Activated CD8-positive, alpha-beta memory T cell treated with anti-CD3 and anti-CD28 coated beads, Interleukin-2, amount 50 U/mL, for 1 hour (primary cell): ENCODE results near the gene RAB33B.
"Not testable (repeated sequence)": the region's sequence is repeated elsewhere in the genome, so short reads cannot be mapped to it uniquely, and the experiment has no call there.

Experiments
- DNase-seq: peaks from one replicate; pipeline ENCODE4 v3.0.0-alpha.2; 2020; ENCODE audit errors: extremely low read depth

The RAB33B gene

DNA sequence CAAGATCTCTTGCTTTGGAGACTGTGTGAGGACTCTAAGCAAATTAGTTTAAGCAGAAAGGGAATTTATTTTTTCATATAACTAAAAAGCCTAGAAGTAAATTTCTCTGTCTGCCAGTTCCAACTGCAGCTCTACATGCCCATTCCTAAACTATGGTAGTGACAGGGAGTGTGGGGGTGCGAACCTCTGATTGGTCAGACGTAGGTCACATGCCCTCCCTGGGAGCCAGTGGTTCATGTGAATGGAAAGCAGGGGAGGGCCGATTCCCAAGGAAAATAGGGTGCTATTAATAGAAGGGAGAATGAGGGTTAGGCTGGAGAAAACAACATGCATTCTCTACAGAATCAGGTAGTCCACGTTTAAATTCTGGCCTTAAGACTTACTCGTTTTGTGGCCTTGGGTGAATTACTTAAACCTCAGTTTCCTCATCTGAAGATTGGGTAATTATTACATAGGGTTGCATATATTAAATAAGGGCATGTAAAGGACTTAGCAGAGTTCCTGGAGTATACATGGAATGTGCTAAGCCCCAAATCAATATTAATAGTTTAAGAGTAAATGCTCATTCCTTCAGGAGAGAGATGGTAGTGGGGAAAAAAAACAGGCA, 7.2 kb downstream of the RAB33B start:
- DNase-seq: no peak

DNA sequence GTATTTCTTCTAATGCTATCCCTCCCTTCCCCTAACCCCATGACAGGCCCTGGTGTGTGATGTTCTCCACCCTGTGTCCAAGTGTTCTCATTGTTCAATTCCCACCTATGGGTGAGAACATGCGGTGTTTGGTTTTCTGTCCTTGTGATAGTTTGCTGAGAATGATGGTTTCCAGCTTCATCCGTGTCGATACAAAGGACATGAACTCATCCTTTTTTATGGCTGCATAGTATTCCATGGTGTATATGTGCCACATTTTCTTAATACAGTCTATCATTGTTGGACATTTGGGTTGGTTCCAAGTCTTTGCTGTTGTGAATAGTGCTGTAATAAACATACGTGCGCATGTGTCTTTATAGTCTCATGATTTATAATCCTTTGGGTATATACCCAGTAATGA, 10.6 kb downstream of the RAB33B start:
- not testable (repeated sequence) for DNase-seq

DNA sequence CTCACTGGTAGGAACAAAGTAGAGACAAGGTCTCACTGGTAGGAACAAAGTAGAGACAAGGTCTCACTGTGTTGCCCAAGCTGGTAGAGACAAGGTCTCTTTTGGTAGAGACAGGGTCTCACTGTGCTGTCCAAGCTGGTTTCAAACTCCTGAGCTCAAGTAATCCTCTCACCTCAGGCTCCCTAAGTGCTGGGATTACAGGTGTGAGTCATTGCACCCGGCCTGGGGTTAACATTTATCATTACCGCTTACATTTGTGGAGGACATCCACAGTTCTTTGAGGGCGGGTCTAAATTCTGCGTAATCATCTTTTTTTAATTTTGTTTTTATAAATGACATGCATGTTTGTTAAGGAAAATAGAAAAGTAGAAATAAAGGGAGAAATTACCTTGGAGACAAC, 12.0 kb downstream of the RAB33B start:
- no peak for DNase-seq

DNA sequence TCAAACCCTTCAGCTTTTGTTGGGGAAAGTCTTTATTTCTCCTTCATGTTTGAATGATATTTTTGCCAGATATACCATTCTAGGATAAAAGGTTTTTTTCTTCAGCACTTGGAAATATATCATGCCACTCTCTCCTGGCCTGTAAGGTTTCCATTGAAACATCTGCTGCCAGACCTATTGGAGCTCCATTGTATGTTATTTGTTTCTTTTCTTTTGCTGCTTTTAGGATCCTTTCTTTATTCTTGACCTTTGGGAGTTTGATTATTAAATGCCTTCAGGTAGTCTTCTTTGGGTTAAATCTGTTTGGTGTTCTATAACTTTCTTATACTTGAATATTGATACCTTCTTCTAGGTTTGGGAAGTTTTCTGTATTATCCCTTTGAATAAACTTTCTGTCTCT, 14.8 kb downstream of the RAB33B start:
- not testable (repeated sequence) for DNase-seq

DNA sequence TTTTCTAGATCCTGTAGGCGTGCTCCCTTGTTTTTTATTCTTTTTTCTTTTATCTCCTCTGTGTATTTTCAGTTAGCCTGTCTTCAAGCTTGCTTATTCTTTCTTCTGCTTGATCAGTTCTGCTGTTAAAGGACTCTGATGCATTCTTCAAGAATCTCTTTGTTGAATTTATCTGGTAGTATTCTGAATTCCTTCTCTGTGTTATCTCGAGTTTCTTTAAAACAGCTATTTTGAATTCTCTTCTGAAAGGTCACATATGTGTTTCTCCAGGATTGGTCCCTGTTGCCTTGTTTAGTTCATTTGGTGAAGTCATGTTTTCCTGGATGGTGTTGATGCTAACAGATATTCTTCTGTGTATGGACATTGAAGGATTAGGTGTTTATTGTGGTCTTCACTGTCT, 15.3 kb downstream of the RAB33B start:
- DNase-seq: no peak

- no peak for DNase-seq
Measured at GRCh38 chr4:139469869-139470268, 15.9 kb downstream of the RAB33B start.

- DNase-seq: no peak
Measured at GRCh38 chr4:139470295-139470694, 16.4 kb downstream of the RAB33B start.

GRCh38 chr4:139470997-139471665, 17.2 kb downstream of the RAB33B start:
- DNase-seq: no peak

DNA sequence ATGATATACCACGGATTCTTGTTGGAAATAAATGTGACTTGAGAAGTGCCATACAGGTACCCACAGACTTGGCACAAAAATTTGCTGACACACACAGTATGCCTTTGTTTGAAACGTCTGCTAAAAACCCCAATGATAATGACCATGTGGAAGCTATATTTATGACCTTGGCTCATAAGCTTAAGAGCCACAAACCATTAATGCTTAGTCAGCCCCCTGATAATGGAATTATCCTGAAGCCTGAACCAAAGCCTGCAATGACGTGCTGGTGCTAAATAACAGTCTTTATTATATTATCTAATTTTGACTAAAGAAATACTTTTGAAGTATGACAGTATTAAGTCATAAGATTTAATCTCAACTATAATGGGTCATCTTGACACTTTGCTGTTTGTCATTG, 18.9 kb downstream of the RAB33B start:
- DNase-seq: no peak

DNA sequence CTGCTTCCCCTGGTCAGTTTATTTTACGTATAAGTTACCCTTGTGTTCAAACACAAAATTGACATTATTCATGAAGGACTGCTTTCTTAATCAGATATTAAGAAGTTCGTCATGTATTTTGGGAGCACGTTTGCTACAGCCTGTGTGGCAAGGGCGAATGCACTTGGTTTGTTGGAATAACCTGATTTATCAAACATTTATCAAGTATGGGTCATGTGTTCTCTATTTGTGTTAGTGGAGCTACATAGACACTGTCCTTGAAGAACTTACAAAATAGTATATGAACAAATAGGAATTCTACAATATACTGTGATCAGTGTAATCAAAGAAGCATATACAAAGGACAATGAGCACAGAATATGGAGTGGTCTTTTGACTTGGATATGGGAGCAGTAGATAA, 22.4 kb downstream of the RAB33B start:
- DNase-seq: no peak

DNA sequence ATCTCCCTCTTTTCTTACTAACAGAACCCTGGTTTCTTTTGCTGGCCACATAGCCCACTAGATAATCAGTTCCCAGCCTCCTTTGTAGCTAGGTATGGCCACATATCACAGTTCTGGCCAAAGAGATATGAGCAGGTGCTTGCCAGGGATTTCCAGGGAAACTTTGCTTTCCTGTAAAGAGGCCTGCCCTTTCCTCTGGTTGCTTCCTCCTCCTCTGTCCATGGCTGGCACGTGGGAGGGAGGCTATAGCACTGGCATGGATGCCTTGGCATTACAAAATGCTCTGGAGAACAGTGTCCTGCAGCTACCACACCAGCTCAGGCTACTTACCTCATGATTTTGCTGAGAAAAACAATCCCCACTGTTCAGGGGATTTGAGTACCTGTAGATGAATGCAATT, 27.5 kb downstream of the RAB33B start:
- no peak for DNase-seq

GRCh38 chr4:139483000-139483399, 29.1 kb downstream of the RAB33B start:
- DNase-seq: no peak

GRCh38 chr4:139484783-139485311, 30.9 kb downstream of the RAB33B start:
- DNase-seq: no peak

DNA sequence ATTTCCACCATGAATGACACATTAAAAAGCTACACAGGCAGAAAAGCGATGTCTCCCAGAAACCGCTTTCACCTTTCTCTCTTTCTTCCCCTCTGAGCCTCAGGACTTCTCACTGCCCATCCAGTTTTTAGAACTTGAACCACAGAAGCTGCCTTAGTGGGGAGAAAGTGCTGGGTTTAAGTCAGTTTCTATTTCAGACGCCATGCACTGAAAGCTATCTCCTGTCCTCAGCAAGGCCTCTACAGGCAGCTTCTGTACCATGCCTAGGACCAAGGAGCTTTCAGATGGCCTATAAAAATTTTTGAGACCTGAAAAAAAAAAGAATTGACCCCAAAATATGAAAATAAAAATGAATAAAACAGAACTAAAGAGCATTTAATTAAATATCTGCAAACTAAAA, 34.5 kb downstream of the RAB33B start:
- no peak for DNase-seq

DNA sequence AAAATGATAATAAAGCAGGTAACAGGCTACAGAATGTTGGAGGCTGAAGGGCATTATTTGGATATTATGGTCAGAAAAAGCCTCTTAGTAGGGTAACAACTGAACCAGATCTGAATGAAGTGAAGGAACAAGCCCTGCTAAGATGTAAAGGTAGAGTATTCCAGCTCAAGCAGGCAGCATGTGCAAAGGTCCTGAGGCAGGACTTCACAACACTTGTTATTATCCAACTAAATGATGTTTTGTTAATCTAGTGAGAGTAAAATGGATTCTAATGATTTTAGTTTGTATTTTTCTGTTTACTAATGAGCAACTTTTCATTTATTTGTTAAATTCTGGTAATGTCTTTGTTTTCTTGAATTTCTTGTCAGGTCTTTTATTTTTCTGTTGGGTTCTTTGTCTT, 35.7 kb downstream of the RAB33B start:
- no peak for DNase-seq

DNA sequence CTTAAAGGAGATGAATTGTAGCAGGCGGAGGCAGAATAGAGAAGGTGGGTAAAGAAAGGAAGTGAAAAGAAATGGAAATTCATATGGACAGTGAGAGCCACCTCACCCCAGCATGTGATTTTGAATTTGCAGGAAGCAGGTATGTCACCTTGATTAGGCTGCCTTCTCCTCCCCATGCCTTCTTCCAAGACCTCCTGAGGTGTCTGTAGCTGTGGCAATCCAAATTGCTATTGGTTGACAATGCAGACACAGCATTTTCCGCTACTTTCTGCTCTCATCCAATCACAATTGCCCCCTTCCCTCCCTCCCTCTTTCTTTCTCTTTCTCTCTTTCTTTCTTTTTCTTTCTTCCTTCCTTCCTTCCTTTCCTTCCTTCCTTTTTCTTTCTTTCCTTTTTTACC, 38.5 kb downstream of the RAB33B start:
- DNase-seq: no peak

GRCh38 chr4:139493176-139493575, 39.3 kb downstream of the RAB33B start:
- DNase-seq: no peak

DNA sequence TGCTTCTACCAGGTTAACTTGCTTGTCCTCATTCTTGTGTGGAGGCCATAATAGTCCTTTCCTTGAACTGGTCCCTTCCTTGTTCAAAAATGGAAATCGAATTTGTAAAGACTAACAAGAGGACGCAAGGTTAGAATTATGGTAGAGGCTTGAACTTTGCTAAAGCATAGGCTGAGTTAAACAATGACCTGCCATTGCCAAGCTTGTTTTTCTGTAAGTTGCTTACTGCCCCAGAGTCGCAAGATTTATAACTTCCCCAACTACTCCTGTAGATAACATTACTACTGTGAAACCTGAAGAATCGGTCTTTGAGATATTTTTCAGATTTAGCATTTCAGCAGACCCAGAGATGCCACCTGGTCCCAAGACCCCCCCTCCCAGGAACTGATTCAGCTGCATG, 45.3 kb downstream of the RAB33B start:
- no peak for DNase-seq

- no peak for DNase-seq
Measured at GRCh38 chr4:139501117-139501516, 47.2 kb downstream of the RAB33B start.

- DNase-seq: no peak
Measured at GRCh38 chr4:139501527-139501926, 47.6 kb downstream of the RAB33B start.

DNA sequence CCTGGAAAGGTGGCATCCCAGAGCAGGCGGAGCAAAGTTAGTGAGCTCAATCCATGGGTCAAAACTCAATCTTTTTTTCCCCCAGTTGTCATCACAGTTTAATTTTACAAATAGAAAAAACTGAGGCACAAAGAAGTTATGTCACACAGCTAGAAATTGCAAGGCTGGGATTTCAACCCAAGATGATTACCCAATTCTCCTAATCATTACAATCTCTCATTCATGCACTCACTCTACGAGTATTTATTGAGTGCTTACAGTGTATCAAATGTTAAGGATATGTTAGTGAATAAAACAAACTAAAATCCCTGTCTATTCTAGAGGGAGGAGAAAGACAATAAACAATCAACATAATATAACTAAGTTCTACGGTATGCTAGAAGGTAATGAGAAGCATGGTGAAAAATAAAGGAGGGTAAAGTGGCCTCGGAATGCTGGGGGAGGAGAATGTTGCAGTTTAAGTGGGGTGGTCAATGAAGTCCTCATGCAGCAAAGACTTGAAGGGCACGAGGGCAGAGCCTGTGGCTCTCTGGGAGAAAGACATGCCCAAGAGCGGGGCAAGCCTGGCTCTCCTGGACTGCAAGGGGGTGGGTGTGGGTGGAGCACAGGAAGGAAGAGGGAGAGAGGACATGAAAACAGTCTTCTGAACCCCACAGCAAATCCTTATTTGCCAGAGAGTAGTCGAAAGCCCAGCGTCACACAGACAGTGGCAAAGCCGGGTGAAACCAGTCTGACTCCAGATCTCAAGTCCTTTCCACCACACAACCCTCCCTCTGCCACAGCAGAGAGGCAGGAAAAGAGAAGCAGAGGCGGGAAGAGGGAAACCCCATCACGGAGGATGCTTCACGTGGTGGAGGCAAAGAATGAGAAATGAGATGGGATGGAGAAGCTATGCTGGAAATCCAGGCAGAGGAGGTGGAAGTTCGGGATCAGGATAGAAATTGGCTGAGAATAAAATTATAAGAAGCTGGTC, 48.3 kb downstream of the RAB33B start:
- DNase-seq: no peak

DNA sequence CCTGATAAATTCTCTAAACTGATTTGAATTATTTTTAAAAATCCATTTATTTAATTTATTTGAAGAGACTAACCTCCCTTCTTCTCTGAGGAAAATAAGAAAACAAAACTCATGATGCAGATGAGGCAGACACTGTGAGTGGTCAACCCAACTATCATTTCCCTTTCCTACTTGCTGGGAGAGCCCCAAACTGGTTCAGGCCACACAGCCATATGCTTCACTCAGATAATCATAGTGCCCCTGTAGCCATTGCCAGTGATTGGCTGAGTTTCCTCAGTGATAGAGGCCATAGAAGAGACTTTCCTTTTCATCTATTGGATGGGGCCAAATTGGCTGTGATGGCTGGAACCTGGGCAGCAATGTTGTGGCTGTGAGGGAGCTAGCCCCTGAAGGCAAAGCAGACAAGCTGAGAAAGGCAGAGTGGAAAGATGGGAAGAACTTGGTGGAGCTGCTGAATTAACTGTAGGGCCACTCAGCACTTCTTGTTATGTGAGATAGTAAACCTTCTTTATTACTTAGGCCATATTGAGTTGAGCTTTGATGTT, 49.8 kb downstream of the RAB33B start:
- DNase-seq: no peak
